BE2C (cell line): ENCODE results near the gene ELP5.
"Not testable (repeated sequence)": the region's sequence is repeated elsewhere in the genome, so short reads cannot be mapped to it uniquely, and the experiment has no call there.

Source experiments
- DNase-seq: peaks from one replicate; pipeline ENCODE4 v3.0.0-alpha.2; 2020
- H3K27me3 ChIP-seq: fragments of 250-450 bp; sonication (Bioruptor Pico); 2 replicates; pipeline ENCODE4 v1.5.1; 2020; ENCODE audit warnings: mild to moderate bottlenecking
- H3K36me3 ChIP-seq: fragments of 250-450 bp; sonication (Bioruptor Pico); 2 replicates; pipeline ENCODE4 v1.5.1; 2020; ENCODE audit warnings: mild to moderate bottlenecking
- H3K4me1 ChIP-seq: fragments of 250-450 bp; sonication (Bioruptor Pico); 2 replicates; pipeline ENCODE4 v1.5.1; 2020
- H3K4me3 ChIP-seq: 2 replicates; pipeline ENCODE4 v1.5.1; 2011; ENCODE audit warnings: low read depth, low read length
- H3K9me3 ChIP-seq: fragments of 250-450 bp; sonication (Bioruptor Pico); 2 replicates; pipeline ENCODE4 v1.5.1; 2020
- CTCF ChIP-seq: IDR thresholded peaks from 2 replicates; pipeline ENCODE4 v1.5.1; 2012; ENCODE audit warnings: mild to moderate bottlenecking, low read depth, low read length

ELP5 gene

GRCh38 chr17:7242717-7243452, 9.1 kb upstream of the ELP5 start:
- no peak for TF ChIP-seq CTCF
- H3K4me3 ChIP-seq = peak overlapping the region; percentile 82

GRCh38 chr17:7243453-7243729, 8.6 kb upstream of the ELP5 start:
- peaks cover 6% of the 10 kb centered on the region for H3K36me3 ChIP-seq
- H3K27me3 ChIP-seq = no peaks in the 10 kb centered on the region
- no peak for TF ChIP-seq CTCF
- no peak for DNase-seq
- H3K4me3 ChIP-seq = peak overlapping the region; percentile 82
- no peaks in the 10 kb centered on the region for H3K9me3 ChIP-seq
- no peaks in the 10 kb centered on the region for H3K4me1 ChIP-seq

More at GRCh38 chr17:7242717-7243452, 9.1 kb upstream of the ELP5 start:
- Histone ChIP-seq H3K36me3 (peaks cover 6% of the 10 kb centered on the region), H3K27me3 (no peaks in the 10 kb centered on the region), H3K9me3 (no peaks in the 10 kb centered on the region), H3K4me1 (no peaks in the 10 kb centered on the region)
- DNase-seq = peak; percentile 88

GRCh38 chr17:7243838-7244237, 8.2 kb upstream of the ELP5 start:
- H3K4me3 ChIP-seq, H3K9me3 ChIP-seq, H3K36me3 ChIP-seq, DNase-seq, H3K4me1 ChIP-seq, H3K27me3 ChIP-seq: not testable (repeated sequence)

GRCh38 chr17:7246779-7247178, 5.2 kb upstream of the ELP5 start:
- no peak overlapping the region for H3K4me3 ChIP-seq
- no peak for DNase-seq
- TF ChIP-seq CTCF = no peak
- no peaks in the 10 kb centered on the region for H3K4me1 ChIP-seq
- H3K9me3 ChIP-seq = no peaks in the 10 kb centered on the region
- H3K36me3 ChIP-seq = peaks cover 3% of the 10 kb centered on the region
- H3K27me3 ChIP-seq = no peaks in the 10 kb centered on the region

- no peak for TF ChIP-seq CTCF
- no peaks in the 10 kb centered on the region for H3K27me3 ChIP-seq
- peaks cover 3% of the 10 kb centered on the region for H3K36me3 ChIP-seq
- H3K4me3 ChIP-seq = no peak overlapping the region
- H3K9me3 ChIP-seq = no peaks in the 10 kb centered on the region
- no peak for DNase-seq
- H3K4me1 ChIP-seq = no peaks in the 10 kb centered on the region; the same call in 1 of the 2 replicates
Measured at GRCh38 chr17:7248796-7249195, 3.2 kb upstream of the ELP5 start.

- no peak for TF ChIP-seq CTCF
- no peak for DNase-seq
- H3K36me3 ChIP-seq = peaks cover 3% of the 10 kb centered on the region
- no peaks in the 10 kb centered on the region for H3K9me3 ChIP-seq
- no peak overlapping the region for H3K4me3 ChIP-seq
- H3K27me3 ChIP-seq = no peaks in the 10 kb centered on the region
- no peaks in the 10 kb centered on the region; the same call in 1 of the 2 replicates for H3K4me1 ChIP-seq
Measured at GRCh38 chr17:7249214-7249613, 2.8 kb upstream of the ELP5 start.
